ENCODE data around the gene DEGS1.
"Not testable (repeated sequence)": the region's sequence is repeated elsewhere in the genome, so short reads cannot be mapped to it uniquely, and the experiment has no call there.

Gene DEGS1

DNA sequence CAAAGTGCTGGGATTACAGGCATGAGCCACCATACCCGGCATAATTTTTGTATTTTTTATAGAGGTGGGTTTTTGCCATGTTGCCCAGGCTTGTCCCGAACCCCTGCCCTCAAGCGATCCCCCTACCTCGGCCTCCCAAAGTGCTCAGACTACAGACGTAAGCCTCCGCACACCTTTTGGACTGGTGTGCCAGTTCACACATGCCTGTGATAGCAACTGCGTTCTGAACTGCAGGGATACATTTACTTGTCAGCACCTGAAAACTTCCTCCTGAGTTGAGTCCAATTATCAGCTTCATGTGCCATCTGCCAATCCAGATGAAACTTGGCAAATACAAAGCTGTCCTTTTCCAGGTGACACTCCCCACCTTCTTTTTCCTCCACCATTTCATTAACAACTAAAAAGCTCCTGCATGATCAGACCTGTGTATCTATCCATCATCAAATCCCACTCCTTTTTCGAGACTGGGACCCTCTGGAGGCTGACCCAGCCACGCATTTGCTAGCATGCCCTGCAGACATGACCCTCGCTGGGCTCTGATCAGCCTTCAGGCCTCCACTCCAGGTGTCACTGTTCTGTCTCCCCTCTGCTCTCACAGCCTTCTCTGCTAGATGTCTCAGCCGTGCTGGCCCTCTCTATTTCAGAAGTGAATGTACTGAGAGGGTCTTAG is 2.1 kb upstream of the DEGS1 start:
- DNase-seq (ENCODE audit: low read depth in 2 of 2) = no peak

DNA sequence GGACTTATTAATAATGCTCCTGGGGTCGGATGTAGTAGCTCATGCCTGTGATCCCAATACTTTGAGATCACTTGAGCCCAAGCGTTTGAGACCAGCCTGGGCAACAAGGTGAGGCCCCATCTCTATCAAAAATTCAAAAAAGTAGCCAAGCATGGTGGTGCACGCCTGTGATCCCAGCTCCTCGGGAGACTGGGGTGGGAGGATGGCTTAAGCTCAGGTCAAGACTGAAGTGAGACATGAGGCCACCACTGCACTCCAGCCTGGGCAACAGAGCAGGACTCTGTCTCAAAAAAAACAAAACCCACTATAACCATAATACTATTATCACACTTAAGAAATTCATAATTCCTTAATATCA is 1.6 kb upstream of the DEGS1 start:
- no peak for DNase-seq (ENCODE audit: low read depth in 2 of 2)

DNA sequence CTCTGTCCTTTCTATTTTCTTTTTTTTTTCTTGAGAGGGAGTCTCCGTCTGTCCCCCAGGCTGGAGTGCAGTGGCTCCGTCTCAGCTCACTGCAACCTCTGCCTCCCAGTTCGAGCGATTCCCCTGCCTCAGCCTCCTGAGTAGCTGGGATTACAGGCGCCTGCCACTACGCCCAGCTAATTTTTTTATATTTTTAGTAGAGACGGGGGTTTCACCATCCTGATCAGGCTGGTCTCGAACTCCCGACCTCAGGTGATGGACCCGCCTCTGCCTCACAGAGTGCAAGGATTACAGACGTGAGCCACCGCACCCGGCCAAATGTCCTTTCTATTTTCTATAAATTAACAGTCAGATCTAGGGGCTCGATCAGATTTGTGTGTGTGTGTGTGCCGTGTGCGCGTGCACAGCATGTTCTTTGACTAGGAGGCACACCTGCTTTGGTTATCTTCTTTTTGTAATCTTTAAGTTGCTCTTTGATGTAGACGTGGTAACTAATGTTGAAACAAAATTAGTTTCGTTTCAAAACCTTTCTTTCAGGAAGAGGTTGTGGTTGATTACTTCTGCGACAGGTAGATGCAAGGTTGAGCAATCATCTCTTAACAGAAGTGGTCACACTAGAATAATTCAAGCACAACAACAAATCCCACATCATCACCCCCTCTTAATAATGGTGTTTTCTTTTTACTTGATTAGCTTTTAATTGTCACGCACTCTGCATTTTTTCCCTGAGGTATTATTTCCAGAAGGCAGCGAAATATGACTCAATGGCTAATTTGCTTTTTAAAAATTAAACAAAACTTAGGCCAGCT is 779 bp upstream of the DEGS1 start:
- no peak for DNase-seq (ENCODE audit: low read depth in 2 of 2)

DNA sequence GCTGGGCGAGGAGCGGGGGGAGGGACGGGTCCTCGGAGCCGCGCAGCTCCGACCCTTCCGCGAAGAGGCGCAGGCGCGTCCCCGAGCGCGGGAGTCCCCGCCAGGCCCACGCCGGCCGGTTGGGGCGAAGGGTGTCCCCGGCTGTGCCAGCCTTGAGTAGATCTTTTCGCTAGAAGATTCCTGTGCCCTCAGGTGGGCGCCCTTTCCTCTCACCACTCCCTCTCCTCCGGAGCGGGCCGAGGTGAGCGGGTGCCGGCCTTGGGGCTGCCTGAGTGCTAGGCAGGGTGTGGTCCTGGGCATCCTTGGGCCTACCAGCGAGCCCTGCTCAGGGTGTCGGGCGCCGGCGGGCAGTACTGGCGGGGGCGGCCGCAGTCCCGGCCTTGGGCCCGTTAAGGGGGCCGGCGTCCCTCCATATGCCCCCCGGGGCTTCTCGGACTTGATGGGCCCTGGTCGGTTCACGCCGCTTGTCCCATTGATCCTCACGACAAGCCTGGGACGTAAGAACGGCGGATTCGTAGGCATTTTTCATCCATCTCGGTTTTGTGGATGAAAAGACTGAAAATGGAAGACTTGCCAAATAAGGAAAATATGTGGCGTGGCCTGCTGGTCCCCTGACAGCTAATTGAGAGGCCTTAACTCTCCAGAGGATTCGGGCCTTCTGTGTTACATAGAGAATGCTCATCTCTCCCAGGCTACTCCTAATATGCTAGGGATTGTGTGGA is 712 bp downstream of the DEGS1 start:
- peak; percentile 18 to 50 for DNase-seq (ENCODE audit: low read depth in 2 of 2)

DNA sequence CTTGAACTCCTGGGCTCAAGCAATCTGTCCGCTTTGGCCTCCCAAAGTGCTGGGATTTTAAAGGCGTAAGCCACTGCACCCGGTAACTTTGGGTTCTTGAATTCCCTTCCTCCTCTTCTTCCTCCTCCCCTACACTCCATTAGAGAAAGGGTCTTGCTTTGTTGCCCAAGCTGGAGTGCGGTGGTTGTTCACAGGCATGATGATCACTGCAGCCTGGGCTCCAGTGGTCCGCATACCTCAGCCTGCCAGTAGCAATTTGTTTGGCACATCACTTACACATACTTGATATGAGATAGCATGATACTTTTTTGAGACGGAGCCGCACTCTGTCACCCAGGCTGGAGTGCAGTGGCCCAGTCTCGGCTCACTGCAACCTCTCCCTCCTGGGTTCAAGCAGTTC is 2.2 kb downstream of the DEGS1 start:
- DNase-seq (ENCODE audit: low read depth in 2 of 2) = no peak

DNA sequence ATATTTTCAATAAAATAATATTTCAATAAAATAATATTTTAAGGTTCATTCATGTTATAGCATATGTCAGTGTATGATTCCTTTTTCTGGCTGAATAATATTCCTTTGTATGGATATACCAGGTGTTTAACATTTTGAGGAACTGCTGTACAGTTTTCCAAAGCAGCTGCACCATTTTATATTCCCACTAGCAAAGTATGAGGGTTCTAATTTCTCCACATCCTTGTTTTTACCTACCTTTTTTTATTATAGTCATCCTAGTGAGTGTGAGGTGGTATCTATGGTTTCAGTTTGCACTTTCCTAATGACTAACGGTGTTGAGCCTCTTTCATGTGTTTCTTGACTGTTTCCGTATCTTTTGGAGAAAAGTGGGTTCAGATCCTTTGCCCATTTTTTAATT is 5.2 kb downstream of the DEGS1 start:
- DNase-seq (ENCODE audit: low read depth in 2 of 2) = no peak

DNA sequence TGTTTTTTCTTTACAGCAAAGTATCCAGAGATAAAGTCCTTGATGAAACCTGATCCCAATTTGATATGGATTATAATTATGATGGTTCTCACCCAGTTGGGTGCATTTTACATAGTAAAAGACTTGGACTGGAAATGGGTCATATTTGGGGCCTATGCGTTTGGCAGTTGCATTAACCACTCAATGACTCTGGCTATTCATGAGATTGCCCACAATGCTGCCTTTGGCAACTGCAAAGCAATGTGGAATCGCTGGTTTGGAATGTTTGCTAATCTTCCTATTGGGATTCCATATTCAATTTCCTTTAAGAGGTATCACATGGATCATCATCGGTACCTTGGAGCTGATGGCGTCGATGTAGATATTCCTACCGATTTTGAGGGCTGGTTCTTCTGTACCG is 6.5 kb downstream of the DEGS1 start:
- DNase-seq (ENCODE audit: low read depth in 2 of 2) = no peak

DNA sequence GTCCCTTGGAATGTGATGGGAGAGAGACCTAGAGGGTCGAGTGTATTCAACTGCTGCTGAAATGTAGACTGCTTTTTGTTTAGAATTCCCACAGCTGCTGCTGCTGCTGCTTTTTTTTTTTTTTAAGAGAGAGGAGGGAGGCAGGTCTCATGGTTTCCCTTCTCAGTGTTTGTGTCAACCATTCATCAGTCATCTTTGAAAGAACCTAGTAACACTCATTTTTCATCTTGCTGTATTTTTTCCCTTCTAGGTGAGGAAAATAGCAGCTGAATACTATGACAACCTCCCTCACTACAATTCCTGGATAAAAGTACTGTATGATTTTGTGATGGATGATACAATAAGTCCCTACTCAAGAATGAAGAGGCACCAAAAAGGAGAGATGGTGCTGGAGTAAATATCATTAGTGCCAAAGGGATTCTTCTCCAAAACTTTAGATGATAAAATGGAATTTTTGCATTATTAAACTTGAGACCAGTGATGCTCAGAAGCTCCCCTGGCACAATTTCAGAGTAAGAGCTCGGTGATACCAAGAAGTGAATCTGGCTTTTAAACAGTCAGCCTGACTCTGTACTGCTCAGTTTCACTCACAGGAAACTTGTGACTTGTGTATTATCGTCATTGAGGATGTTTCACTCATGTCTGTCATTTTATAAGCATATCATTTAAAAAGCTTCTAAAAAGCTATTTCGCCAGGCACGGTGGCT is 9.2 kb downstream of the DEGS1 start:
- DNase-seq (ENCODE audit: low read depth in 2 of 2) = no peak

DNA sequence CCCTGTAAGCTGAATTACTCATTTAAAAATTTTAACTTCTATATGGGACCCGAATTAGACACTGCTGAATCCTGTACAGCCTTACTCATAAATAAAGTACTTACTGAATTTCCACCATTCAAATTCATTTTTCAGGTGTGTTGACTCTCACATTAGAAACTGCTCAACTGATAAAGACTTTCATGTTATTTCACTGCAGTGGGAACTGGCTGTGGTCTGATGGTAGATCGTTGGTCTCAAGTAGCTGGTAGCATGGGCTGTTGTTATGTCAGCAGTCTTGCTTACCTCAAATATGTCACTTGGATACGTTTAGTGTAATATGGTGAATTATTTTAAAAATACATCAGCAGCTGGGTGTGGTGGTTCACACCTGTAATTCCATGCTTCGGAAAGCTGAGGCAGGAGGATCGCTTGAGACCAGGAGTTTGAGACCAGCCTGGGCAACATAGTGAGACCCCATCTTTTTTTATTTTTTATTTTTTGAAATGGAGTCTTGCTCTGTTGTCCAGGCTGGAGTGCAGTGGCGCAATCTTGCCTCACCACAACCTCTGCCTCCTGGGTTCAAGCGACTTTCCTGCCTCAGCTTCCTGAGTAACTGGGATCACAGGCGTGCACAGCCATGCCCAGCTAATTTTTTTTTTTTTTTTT is 10.4 kb downstream of the DEGS1 start:
- no peak for DNase-seq (ENCODE audit: low read depth in 2 of 2)

DNA sequence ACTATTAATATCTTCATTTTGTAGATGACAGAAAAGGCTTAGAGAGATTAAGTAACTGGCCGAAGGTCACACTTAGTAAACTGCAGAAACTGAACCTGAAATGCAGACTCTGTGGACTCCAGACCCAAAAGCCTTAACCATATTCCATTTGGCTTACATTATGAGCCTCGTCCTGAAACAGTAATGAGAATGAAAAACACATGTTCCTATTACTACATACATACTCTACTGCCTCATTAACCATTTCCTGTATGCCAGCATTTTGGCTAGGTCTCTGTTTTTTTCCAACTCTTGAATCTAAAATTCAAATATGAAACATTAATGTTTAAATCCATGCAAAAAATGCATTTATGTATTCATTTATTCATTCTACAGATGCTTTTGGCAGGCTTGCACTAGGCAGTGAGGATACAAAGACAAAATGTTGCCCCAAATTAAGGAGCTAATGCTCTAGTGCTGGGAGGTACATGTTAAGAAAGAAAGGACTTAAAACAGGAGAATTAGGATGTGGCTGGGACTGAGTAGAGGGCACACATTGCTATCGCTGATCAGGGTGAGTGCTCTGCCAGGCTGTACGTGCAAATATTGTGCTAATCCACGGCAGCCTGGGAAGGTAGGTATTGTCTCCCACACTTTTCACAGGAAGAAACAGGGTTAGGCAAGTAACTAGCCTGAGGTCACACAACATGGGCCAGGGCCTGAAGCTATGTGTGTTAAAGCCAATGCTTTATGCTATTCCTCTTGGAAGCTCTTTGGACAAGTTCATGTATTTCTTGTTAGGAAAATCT is 14.0 kb downstream of the DEGS1 start:
- no peak for DNase-seq (ENCODE audit: low read depth in 2 of 2)

DNA sequence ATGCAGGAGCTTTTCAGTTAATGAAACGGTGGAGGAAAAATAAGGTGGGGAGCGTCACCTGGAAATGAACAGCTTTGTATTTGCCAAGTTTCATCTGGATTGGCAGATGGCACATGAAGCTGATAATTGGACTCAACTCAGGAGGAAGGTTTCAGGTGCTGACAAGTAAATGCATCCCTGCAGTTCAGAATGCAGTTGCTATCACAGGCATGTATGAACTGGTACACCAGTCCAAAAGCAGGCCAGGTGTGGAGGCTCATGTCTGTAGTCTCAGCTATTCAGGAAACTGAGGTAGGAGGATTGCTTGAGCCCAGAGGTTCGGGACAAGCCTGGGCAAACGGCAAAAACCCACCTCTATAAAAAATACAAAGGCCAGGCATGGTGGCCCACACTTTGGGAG is 15.5 kb downstream of the DEGS1 start:
- DNase-seq (ENCODE audit: low read depth in 2 of 2) = no peak

DNA sequence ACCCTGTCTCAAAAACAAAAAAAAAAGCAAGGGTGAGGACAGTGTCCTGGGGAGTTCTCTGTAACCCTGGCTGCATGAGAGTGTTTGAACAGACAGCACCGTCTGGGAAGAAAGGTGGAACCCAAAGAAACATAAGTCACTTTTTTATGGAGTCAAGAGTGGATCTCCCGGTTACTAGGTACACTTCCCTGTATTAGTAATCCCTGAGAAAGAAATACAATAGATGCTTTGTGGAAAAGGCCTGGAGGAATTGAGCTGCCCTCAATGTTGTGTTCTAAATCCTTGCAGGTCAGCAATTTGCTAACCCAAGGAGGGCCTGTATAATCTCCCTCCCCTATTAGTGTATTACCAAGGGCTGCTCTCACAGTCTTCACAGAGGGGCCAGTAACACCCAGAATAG is 16.6 kb downstream of the DEGS1 start:
- no peak for DNase-seq (ENCODE audit: low read depth in 2 of 2)

DNA sequence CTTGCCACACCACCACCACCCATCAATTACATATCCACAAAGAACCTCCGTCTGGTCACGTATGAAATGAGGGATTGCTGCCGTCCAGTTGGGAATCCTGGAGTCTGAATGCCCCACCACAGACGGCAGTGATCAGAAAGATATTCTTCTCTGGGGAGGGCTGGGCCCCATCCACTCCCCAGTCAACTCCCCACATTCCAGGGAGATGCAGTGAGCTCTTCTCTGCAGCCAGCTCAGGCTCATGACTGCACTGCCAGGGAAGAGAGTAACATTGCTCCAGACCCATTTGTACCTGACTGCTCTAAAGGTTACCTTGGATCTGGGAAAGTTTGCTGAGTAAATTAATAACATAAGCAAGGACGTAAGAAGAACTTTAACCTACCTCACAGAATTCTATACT is 18.3 kb downstream of the DEGS1 start:
- no peak for DNase-seq (ENCODE audit: low read depth in 2 of 2)

DNA sequence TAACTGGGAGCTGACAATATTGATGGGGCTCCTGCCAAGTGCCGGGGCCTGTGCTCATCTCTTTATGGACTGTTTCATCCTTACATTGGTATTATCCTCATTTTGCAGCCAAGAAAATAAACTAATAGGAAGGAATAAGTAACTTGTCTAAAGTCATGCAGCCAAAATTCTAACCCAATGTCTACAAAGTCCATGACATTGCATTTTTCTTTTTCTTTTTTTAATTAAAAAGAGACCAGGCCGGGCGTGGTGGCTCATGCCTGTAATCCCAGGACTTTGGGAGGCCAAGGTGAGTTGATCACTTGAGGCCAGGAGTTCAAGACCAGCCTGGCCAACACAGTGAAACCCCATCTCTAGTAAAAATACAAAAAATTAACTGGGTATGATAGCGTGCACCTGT is 18.8 kb downstream of the DEGS1 start:
- DNase-seq (ENCODE audit: low read depth in 2 of 2) = no peak

DNA sequence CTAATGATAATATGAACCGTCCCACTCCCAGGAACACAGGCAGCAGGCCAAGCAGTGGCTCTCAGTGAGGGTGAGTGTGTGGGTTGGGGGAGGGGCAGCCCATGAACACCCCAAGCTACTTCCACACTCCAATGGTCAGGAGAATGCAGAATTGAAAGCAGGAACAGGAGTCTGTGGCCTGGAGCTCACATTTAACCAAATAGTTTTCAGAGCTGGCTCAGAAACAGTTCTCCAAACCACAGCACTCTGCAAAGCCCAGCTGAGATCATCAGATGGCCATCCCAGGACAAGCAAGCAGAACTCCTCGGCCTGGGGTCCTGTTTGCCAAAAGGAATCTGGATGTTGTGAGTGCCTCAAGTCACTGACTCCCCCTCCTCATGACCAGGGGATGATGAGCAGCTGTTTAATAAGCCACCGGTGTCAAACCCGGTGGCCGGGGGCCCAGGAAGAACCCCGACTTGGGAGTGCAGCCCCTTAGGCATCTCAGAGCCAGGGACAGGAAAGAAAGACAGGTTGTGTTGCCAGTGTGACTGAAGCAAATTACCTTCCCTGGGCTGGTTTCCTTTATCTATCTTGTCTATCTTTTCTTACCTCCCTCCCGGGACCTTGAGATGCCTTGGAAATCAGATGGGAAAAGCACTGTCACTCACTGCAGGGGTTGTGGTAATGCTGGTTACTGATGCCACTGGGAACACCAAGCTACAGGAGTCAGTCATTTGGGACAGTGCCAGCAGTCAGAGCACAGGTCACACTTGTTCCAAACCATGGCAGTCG is 20.4 kb downstream of the DEGS1 start:
- DNase-seq (ENCODE audit: low read depth in 2 of 2) = no peak

DNA sequence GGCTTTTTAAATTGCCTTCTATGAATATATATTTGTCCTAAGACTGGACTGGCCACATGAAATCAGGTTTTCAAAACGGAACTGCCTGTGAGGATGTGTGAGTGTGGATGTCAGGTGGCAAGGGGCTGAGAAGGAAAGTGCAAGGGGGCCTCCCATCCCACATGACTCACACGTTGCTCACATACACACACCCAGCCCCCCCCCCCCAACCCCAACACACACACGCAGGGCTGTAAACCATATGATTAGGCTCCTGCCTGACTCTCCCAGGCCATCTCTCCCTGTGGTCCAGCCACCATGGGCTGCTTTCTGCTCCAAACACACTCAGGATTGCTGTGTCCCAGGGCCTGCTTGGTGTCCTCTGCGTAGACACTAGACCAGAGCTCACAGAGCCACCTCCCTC is 22.4 kb downstream of the DEGS1 start:
- DNase-seq (ENCODE audit: low read depth in 2 of 2) = peak; percentile 21 to 24

DNA sequence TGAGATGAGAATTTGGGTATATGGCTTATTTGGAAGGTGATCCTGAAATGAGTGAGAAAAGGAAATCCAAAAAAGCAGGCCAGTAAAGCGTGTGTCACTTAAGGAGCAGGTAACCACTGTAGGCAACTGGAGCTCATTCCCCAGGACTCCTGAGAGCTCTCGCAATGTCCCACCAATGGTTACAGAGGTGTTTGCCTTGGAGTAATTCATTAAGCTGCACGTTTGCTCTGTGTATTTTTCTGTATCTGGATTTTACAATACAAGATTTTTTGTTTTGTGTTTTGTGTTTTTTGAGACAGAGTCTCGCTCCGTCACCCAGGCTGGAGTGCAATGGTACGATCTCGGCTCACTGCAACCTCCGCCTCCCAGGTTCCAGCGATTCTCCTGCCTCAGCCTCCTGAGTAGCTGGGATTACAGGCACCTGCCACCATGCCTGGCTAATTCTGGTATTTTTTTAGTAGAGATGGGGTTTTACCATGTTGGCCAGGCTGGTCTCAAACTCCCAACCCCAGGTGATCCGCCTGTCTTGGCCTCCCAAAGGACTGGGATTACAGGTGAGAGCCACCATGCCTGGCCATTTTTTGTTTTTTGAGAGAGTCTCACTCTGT is 23.0 kb downstream of the DEGS1 start:
- DNase-seq (ENCODE audit: low read depth in 2 of 2) = not testable (repeated sequence)

DNA sequence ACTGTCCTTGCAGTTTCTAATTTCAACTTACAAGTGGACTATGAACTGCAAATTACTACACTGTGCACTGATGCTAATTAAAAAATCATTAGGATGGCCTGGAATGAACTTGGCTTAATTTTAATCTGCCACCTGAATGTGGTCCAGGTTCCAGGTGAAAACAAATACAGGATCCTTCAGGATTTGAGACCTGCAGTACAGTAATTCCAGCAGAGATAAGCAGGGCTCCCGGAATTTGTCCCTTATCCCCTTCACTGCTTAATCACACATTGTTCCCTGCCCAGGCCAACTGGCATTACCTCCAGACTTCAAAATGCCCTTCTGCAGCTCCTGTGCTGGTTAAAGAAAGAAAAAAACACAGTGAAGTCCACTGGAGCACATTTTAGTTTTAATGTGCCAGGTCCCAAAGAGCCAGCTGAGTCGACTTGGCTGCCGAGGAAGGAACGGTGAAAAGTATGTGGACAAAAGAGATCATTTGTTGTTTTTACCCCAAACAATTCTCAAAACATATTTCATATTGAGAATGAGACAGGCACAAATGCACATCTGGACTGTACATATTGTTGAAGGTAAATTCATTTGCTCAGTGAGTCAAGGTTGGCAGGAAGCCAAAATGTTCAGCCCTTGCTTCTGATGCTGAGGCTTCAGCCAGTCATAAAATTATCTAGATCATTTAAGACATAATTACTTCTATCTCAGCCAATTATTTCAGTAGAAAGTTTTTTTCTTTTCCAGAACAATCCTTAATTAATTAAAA is 28.3 kb downstream of the DEGS1 start:
- DNase-seq (ENCODE audit: low read depth in 2 of 2) = no peak

DNA sequence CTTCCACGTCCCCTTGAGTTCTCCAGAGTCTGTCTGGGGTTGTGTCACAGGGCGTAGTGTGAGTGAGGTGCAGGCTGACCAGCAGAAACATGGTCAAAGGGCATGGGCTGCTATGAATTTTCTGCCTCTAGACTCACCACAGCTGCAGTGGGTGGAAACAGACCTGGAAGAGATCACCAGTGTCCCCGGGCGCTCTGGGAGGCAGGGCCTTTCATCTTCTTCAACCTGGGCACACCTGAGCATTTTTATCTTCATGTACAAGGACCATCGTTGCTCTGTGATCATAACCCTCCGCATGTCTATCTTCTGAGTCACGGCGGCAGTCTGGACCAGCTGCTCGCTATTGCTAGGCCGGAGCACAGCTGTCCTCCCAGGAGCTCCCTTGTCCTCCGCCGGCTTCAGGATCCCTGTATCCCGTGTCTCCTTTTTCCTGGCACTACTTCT is 29.6 kb downstream of the DEGS1 start:
- DNase-seq (ENCODE audit: low read depth in 2 of 2) = no peak

All from stimulated activated CD8-positive, alpha-beta memory T cell treated with anti-CD3 and anti-CD28 coated beads, Interleukin-15, amount 100 ng/mL, for 4 hours (primary cell).